ENCODE results near the gene DOCK6.
A peak's percentile ranks its signal among the peaks of the same experiment; 100 is the strongest.

DNA sequence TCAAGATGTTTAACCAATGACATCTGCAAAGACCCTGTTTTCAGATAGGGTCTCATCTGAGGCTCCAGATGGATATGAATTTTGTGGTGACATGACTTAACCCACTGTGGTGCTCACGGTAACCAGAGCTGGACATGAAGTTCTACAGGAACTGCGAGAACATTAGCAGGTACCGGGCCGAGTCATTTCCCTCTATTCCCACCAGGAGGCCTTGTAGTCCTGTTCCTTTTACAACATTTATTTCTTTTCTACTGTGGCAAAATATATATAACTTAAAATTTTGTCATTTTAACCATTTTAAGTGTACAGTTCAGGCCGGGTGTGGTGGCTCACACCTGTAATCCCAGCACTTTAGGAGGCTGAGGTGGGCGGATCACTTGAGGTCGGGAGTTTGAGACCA is 26.0 kb upstream of the DOCK6 start:
- TF ChIP-seq, protein P1, sequence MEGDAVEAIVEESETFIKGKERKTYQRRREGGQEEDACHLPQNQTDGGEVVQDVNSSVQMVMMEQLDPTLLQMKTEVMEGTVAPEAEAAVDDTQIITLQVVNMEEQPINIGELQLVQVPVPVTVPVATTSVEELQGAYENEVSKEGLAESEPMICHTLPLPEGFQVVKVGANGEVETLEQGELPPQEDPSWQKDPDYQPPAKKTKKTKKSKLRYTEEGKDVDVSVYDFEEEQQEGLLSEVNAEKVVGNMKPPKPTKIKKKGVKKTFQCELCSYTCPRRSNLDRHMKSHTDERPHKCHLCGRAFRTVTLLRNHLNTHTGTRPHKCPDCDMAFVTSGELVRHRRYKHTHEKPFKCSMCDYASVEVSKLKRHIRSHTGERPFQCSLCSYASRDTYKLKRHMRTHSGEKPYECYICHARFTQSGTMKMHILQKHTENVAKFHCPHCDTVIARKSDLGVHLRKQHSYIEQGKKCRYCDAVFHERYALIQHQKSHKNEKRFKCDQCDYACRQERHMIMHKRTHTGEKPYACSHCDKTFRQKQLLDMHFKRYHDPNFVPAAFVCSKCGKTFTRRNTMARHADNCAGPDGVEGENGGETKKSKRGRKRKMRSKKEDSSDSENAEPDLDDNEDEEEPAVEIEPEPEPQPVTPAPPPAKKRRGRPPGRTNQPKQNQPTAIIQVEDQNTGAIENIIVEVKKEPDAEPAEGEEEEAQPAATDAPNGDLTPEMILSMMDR (IDR thresholded peaks at IDR 0.05), result peak in 5 of 7 experiments; percentile 17 to 36 (median 26)
- no peak for TF ChIP-seq POLR2A (IDR thresholded peaks at IDR 0.05)
